OCI-LY1 (cell line): ENCODE results near the gene IL17RE.

Source experiments
- H2AFZ ChIP-seq: fragments of 200-600 bp; sonication (generic), shearing (Covaris generic); 2 replicates; pipeline ENCODE4 v1.6.0; 2014; ENCODE audit warnings: antibody characterized with exemption, mild to moderate bottlenecking, low read length
- H3F3A ChIP-seq: fragments of 200-600 bp; sonication (generic), shearing (Covaris generic); 2 replicates; pipeline ENCODE4 v1.6.0; 2014; ENCODE audit warnings: mild to moderate bottlenecking, antibody characterized with exemption, low read length, moderate library complexity; ENCODE audit not compliant: insufficient read depth
- H3K27ac ChIP-seq: fragments of 200-600 bp; sonication (generic); 2 replicates; pipeline ENCODE4 v1.5.1; 2014; ENCODE audit warnings: low read length, mixed run types, mild to moderate bottlenecking, low read depth; ENCODE audit not compliant: poor library complexity, severe bottlenecking
- H3K27me3 ChIP-seq: fragments of 200-600 bp; sonication (generic); 2 replicates; pipeline ENCODE4 v1.6.0; 2014; ENCODE audit warnings: antibody characterized with exemption, mild to moderate bottlenecking, low read length, moderate library complexity; ENCODE audit not compliant: insufficient read depth
- H3K36me3 ChIP-seq: fragments of 200-600 bp; sonication (generic); 2 replicates; pipeline ENCODE4 v1.6.1; 2014; ENCODE audit warnings: mild to moderate bottlenecking, antibody characterized with exemption, low read length, moderate library complexity, mixed read lengths; ENCODE audit not compliant: insufficient read depth
- H3K4me1 ChIP-seq: fragments of 200-600 bp; sonication (generic); 2 replicates; pipeline ENCODE4 v1.5.1; 2014; ENCODE audit warnings: mild to moderate bottlenecking, low read length, moderate library complexity; ENCODE audit not compliant: insufficient read depth, severe bottlenecking
- H3K4me2 ChIP-seq: fragments of 200-600 bp; sonication (generic), shearing (Covaris generic); 2 replicates; pipeline ENCODE4 v1.6.1; 2014; ENCODE audit warnings: low read length
- H3K4me3 ChIP-seq: fragments of 200-600 bp; sonication (generic); 2 replicates; pipeline ENCODE4 v1.5.1; 2014; ENCODE audit warnings: low read length, low read depth, mild to moderate bottlenecking, mixed read lengths; ENCODE audit not compliant: poor library complexity, severe bottlenecking
- H3K79me2 ChIP-seq: fragments of 200-600 bp; shearing (Covaris generic); 2 replicates; pipeline ENCODE4 v1.6.1; 2016; ENCODE audit warnings: mixed run types, low read length, mixed read lengths; ENCODE audit not compliant: insufficient read depth
- H3K9ac ChIP-seq: fragments of 200-600 bp; sonication (generic), shearing (Covaris generic); 2 replicates; pipeline ENCODE4 v1.6.1; 2014; ENCODE audit warnings: mild to moderate bottlenecking, low read length, mixed read lengths
- H3K9me2 ChIP-seq: fragments of 200-600 bp; sonication (generic), shearing (Covaris generic); 2 replicates; pipeline ENCODE4 v1.6.1; 2014; ENCODE audit warnings: low read depth, mild to moderate bottlenecking, low read length, mixed read lengths
- H3K9me3 ChIP-seq: fragments of 200-600 bp; shearing (Covaris generic); 2 replicates; pipeline ENCODE4 v1.6.1; 2014; ENCODE audit warnings: low read length, mixed read lengths
- H4K20me1 ChIP-seq: fragments of 200-600 bp; sonication (generic), shearing (Covaris generic); 2 replicates; pipeline ENCODE4 v1.6.0; 2016; ENCODE audit warnings: mild to moderate bottlenecking, low read length; ENCODE audit not compliant: insufficient read depth
- EZH2 ChIP-seq: fragments of 200-600 bp; sonication (generic), shearing (Covaris generic); IDR thresholded peaks from 2 replicates; pipeline ENCODE4 v1.8.0; 2017; ENCODE audit warnings: borderline replicate concordance, mixed run types, mild to moderate bottlenecking, antibody characterized with exemption, low read length, moderate library complexity, mixed read lengths
- TF ChIP-seq, protein P1 (sequence below): fragments of 200-600 bp; sonication (generic), shearing (Covaris generic); IDR thresholded peaks from 2 replicates; pipeline ENCODE4 v1.5.1; 2017; ENCODE audit warnings: mild to moderate bottlenecking, antibody characterized with exemption, low read length, moderate library complexity, mixed read lengths

The IL17RE gene

DNA sequence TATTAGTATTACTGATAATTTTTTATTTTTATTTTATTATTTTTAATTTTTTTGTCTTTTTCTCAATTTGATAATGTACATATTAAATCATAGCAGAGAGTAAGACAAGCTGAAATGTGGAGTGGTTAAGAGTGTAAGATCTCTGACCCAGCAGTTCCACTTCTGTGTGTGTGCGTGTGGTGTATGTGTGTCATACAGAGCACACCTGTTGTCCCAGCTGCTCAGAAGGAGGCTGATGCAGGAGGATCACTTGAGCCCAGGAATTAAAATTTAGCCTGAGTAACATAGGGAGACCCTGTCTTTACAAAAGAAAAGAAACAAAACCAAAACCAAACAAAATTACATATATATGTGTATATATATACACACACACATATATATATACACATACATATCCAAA is 21.2 kb upstream of the IL17RE start:
- no peaks in the 10 kb centered on the region for H3K4me1 ChIP-seq
- no peaks in the 10 kb centered on the region for H3K9me3 ChIP-seq
- no peak overlapping the region for H3K4me3 ChIP-seq
- no peaks in the 10 kb centered on the region for H3K36me3 ChIP-seq
- H3K27me3 ChIP-seq = peaks cover 4% of the 10 kb centered on the region; the same call in 1 of the 2 replicates
- H3K27ac ChIP-seq = no peak overlapping the region
- H4K20me1 ChIP-seq = no peaks in the 10 kb centered on the region
- H3K79me2 ChIP-seq = no peaks in the 10 kb centered on the region
- H2AFZ ChIP-seq = no peak overlapping the region
- H3F3A ChIP-seq = no peaks in the 10 kb centered on the region
- TF ChIP-seq, protein P1, sequence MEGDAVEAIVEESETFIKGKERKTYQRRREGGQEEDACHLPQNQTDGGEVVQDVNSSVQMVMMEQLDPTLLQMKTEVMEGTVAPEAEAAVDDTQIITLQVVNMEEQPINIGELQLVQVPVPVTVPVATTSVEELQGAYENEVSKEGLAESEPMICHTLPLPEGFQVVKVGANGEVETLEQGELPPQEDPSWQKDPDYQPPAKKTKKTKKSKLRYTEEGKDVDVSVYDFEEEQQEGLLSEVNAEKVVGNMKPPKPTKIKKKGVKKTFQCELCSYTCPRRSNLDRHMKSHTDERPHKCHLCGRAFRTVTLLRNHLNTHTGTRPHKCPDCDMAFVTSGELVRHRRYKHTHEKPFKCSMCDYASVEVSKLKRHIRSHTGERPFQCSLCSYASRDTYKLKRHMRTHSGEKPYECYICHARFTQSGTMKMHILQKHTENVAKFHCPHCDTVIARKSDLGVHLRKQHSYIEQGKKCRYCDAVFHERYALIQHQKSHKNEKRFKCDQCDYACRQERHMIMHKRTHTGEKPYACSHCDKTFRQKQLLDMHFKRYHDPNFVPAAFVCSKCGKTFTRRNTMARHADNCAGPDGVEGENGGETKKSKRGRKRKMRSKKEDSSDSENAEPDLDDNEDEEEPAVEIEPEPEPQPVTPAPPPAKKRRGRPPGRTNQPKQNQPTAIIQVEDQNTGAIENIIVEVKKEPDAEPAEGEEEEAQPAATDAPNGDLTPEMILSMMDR = no peak
- no peak for TF ChIP-seq EZH2
- no peak overlapping the region for H3K4me2 ChIP-seq
- H3K9me2 ChIP-seq = no peaks in the 10 kb centered on the region
- no peak overlapping the region for H3K9ac ChIP-seq

DNA sequence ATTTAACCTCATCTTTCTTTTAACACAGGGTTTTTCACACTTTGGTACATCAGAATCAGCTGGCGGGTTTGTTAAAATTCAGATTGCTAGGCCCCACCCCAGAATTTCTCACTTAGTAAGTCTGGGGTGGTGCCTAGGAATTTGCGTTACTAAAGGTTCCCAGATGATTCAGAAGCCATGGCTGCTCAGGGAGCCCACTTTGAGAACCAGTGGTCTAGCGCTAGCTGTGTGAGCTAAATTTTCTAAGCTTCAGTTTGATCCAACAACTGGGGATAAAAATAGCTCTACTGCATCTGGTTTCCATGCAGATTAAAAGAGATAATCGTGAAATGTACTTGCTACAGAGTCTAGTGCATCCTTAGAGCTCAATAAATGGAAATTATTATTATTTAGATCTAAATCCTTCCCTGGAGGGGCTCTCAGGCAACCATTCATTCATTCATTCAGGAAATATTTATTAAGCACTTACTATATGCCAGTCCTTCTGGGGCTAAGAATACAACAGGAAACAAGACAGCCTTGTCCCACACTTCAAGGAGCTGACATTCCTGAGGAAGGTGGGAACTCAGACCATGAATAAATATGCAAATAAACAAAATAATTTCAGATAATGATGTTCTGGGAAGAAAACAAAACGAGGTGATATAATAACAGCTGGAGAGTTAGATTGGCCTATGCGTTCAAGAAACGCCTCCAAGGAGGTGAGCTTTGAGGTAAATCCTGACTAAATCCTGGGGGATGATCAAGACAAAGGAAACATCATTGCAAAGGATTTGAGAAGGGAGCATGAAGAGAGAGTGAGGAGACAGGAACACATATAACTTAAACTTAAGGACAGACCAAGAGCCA is 18.7 kb upstream of the IL17RE start:
- Histone ChIP-seq H4K20me1 (no peaks in the 10 kb centered on the region), H3K9me2 (no peaks in the 10 kb centered on the region), H3K9me3 (no peaks in the 10 kb centered on the region), H3K36me3 (no peaks in the 10 kb centered on the region), H3K9ac (no peak overlapping the region), H3F3A (no peaks in the 10 kb centered on the region), H3K27me3 (peaks cover 4% of the 10 kb centered on the region; the same call in 1 of the 2 replicates), H3K4me2 (no peak overlapping the region), H3K4me1 (no peaks in the 10 kb centered on the region), H3K27ac (no peak overlapping the region), H2AFZ (no peak overlapping the region), H3K4me3 (no peak overlapping the region), H3K79me2 (no peaks in the 10 kb centered on the region)
- TF ChIP-seq, protein P1 = no peak
- TF ChIP-seq EZH2 = no peak

GRCh38 chr3:9884555-9885165 is 18.0 kb upstream of the IL17RE start:
- no peaks in the 10 kb centered on the region for H3K4me1 ChIP-seq
- H3K4me3 ChIP-seq = no peak overlapping the region
- no peaks in the 10 kb centered on the region for H4K20me1 ChIP-seq
- H3F3A ChIP-seq = no peaks in the 10 kb centered on the region
- H2AFZ ChIP-seq = no peak overlapping the region
- H3K36me3 ChIP-seq = no peaks in the 10 kb centered on the region
- no peaks in the 10 kb centered on the region for H3K79me2 ChIP-seq
- H3K9ac ChIP-seq = no peak overlapping the region
- H3K9me2 ChIP-seq = no peaks in the 10 kb centered on the region
- no peak for TF ChIP-seq EZH2
- TF ChIP-seq, protein P1 = no peak
- no peak overlapping the region for H3K4me2 ChIP-seq
- no peak overlapping the region for H3K27ac ChIP-seq
- peaks cover 4% of the 10 kb centered on the region; the same call in 1 of the 2 replicates for H3K27me3 ChIP-seq
- no peaks in the 10 kb centered on the region for H3K9me3 ChIP-seq
